IMR-90 (cell line): Measurements from ENCODE around the gene POM121L2. TPM values are rescaled to one million over a fixed set of nuclear protein-coding genes. Genes with fewer than 3 reads are reported as not detected.
A peak's percentile ranks its signal among the peaks of the same experiment; 100 is the strongest.

Experiments used
- ATAC-seq: fragments of 200-7000 bp; cut with Tn5 transposase; 2 replicates; pipeline ENCODE4 v1.9.1; 2020; ENCODE audit warnings: low read depth, mild to moderate bottlenecking, moderate library complexity
- BruUV-seq: library from RNA; stranded (reverse); fragments of 400-500 nt; replicated peaks from 2 replicates; lab custom pipeline; 2021; lab: Mats Ljungman, UMichigan
- CTCF ChIA-PET: fragments of 300-600 bp; formaldehyde crosslinking; extraction: SDS; loops from one replicate; lab custom pipeline; 2021; ENCODE audit warnings: antibody characterized with exemption; lab: Yijun Ruan, JAX
- POLR2A ChIA-PET: fragments of 300-600 bp; sonication (Branson Sonifier 250); formaldehyde crosslinking; loops from one replicate; lab custom pipeline; 2022; ENCODE audit warnings: antibody characterized with exemption; ENCODE audit not compliant: unreplicated experiment; lab: Charles Lee
- DNase-seq: peaks from one replicate; pipeline ENCODE4 v3.0.0; 2013
- H2AFZ ChIP-seq: replicated peaks from 2 replicates; pipeline ENCODE3; 2013; ENCODE audit warnings: low read length, mild to moderate bottlenecking; ENCODE audit not compliant: poor library complexity
- H2AK5ac ChIP-seq: 2 replicates; pipeline ENCODE4 v1.6.1; 2013; ENCODE audit warnings: low read depth, low read length, inconsistent platforms
- H2AK9ac ChIP-seq: replicated peaks from 2 replicates; pipeline ENCODE3; 2013; ENCODE audit warnings: mild to moderate bottlenecking, low read depth, low read length, moderate library complexity; ENCODE audit not compliant: poor library complexity
- H2BK120ac ChIP-seq: 2 replicates; pipeline ENCODE4 v1.6.1; 2013; ENCODE audit warnings: low read depth, low read length, inconsistent platforms
- H2BK15ac ChIP-seq: 3 replicates; pipeline ENCODE4 v1.6.1; 2013; ENCODE audit warnings: low read depth, low read length, inconsistent platforms
- H2BK20ac ChIP-seq: 2 replicates; pipeline ENCODE4 v1.6.1; 2013; ENCODE audit warnings: low read depth, mild to moderate bottlenecking, inconsistent platforms, low read length, moderate library complexity
- H2BK5ac ChIP-seq: 2 replicates; pipeline ENCODE4 v1.6.1; 2013; ENCODE audit warnings: mild to moderate bottlenecking, low read depth, low read length, inconsistent platforms; ENCODE audit not compliant: poor library complexity, severe bottlenecking
- H3K14ac ChIP-seq: replicated peaks from 2 replicates; pipeline ENCODE4 v1.6.1; 2013; ENCODE audit warnings: low read depth, low read length, inconsistent platforms
- H3K18ac ChIP-seq: 2 replicates; pipeline ENCODE4 v1.6.1; 2013; ENCODE audit warnings: low read depth, low read length, control low read depth
- H3K23ac ChIP-seq: 2 replicates; pipeline ENCODE4 v1.6.1; 2013; ENCODE audit warnings: low read depth, low read length, inconsistent platforms
- H3K27ac ChIP-seq: 2 replicates; pipeline ENCODE4 v1.5.1; 2013; ENCODE audit warnings: mild to moderate bottlenecking, control low read depth, low read length; ENCODE audit not compliant: insufficient read depth
- H3K27me3 ChIP-seq: 2 replicates; pipeline ENCODE4 v1.6.1; 2013; ENCODE audit warnings: low read length; ENCODE audit not compliant: control insufficient read depth, insufficient read depth
- H3K36me3 ChIP-seq: 2 replicates; pipeline ENCODE4 v1.6.1; 2013; ENCODE audit warnings: low read length, mixed read lengths; ENCODE audit not compliant: control insufficient read depth, insufficient read depth
- H3K4ac ChIP-seq: 2 replicates; pipeline ENCODE4 v1.6.1; 2013; ENCODE audit warnings: low read depth, low read length, inconsistent platforms
- H3K4me1 ChIP-seq: 2 replicates; pipeline ENCODE4 v1.6.1; 2013; ENCODE audit warnings: low read length, mixed read lengths; ENCODE audit not compliant: control insufficient read depth, insufficient read depth
- H3K4me2 ChIP-seq: 2 replicates; pipeline ENCODE4 v1.6.1; 2013; ENCODE audit warnings: low read depth, mild to moderate bottlenecking, control low read depth, low read length, moderate library complexity
- H3K4me3 ChIP-seq: 2 replicates; pipeline ENCODE4 v1.5.1; 2013; ENCODE audit warnings: low read depth, mild to moderate bottlenecking, control low read depth, low read length, moderate library complexity; ENCODE audit not compliant: insufficient read depth
- H3K56ac ChIP-seq: 2 replicates; pipeline ENCODE4 v1.6.1; 2013; ENCODE audit warnings: low read length, inconsistent platforms; ENCODE audit not compliant: insufficient read depth; ENCODE audit errors: extremely low read depth
- H3K79me1 ChIP-seq, 2 experiments: 2 replicates each; pipeline ENCODE4 v1.6.1; 2013; ENCODE audit warnings: low read length in 2 of 2, inconsistent platforms in 1 of 2, low read depth in 1 of 2
- H3K9ac ChIP-seq: 2 replicates; pipeline ENCODE4 v1.6.1; 2013; ENCODE audit warnings: low read depth, low read length, control low read depth
- H3K9me1 ChIP-seq: 2 replicates; pipeline ENCODE4 v1.6.1; 2013; ENCODE audit warnings: low read length, inconsistent platforms; ENCODE audit not compliant: insufficient read depth
- H3K9me3 ChIP-seq: 2 replicates; pipeline ENCODE4 v1.6.1; 2013; ENCODE audit warnings: low read length; ENCODE audit not compliant: control insufficient read depth, insufficient read depth
- H4K20me1 ChIP-seq: 2 replicates; pipeline ENCODE4 v1.6.1; 2013; ENCODE audit warnings: low read length, inconsistent platforms; ENCODE audit not compliant: insufficient read depth
- H4K5ac ChIP-seq: 2 replicates; pipeline ENCODE4 v1.6.1; 2013; ENCODE audit warnings: mild to moderate bottlenecking, low read depth, low read length, control low read depth
- H4K8ac ChIP-seq, 2 experiments: 2 replicates each; pipeline ENCODE4 v1.6.1; 2013; ENCODE audit warnings: low read depth in 2 of 2, low read length in 2 of 2, control low read depth in 1 of 2, inconsistent platforms in 1 of 2
- H4K91ac ChIP-seq: 2 replicates; pipeline ENCODE4 v1.6.1; 2013; ENCODE audit warnings: low read depth, low read length, inconsistent platforms; ENCODE audit not compliant: insufficient read depth
- FOS ChIP-seq: fragments of 150-350 bp; IDR thresholded peaks from 2 replicates; pipeline ENCODE4 v1.6.1; 2016; ENCODE audit warnings: low read depth, low read length
- RAD21 ChIP-seq: IDR thresholded peaks from 2 replicates; pipeline ENCODE4 v1.6.1; 2012; ENCODE audit warnings: low read length, improper control_type of control experiment
- WGBS, 2 experiments: methylation state at CpG; one replicate each; pipeline versions ENCODE4 v1.1.5 to v1.1.7; 2013; ENCODE audit warnings: missing lambda C conversion rate in 2 of 2; ENCODE audit not compliant: insufficient read length in 1 of 2; ENCODE audit errors: extremely low coverage in 2 of 2; 5-methylcytosine and 5-hydroxymethylcytosine counted together
- dilution Hi-C: fragments of 300-500 bp; cut with HindIII; formaldehyde crosslinking; loops from one replicate; pipeline ENCODE4 v1.14.3; 2018; ENCODE audit warnings: low sequenced_read_pairs; ENCODE audit not compliant: unreplicated experiment
- in situ Hi-C: fragments of 300-500 bp; cut with MboI; formaldehyde crosslinking; loops from 3 replicates; pipeline ENCODE4 v1.14.3; 2019; ENCODE audit warnings: low sequenced_read_pairs, inconsistent platforms, mixed read lengths
- intact Hi-C: fragments of 100-400 bp; cut with micrococcal nuclease; formaldehyde crosslinking; loops from 2 replicates; pipeline ENCODE4 v1.10.0; 2022
- polyA plus RNA-seq, 3 experiments: library from polyadenylated mRNA; depleted of rRNA; stranded (reverse); fragments of >200 nt; gene quantifications; 2 replicates each; pipeline ENCODE4 v1.2.3, GENCODE V29; 2012; ENCODE audit warnings: low replicate concordance in 1 of 3
- total RNA-seq: library from RNA; depleted of rRNA; stranded (reverse); fragments of >200 nt; gene quantifications from 2 replicates; pipeline ENCODE4 v1.2.3, GENCODE V29; 2012

Gene POM121L2
- total and polyA plus RNA-seq, 2 of the 4 experiments (the other 2 are of a cell fraction) = not detected

GRCh38 chr6:27295301-27296079 lies 16.6 kb downstream of the POM121L2 start:
- no peak overlapping the region for H3K14ac ChIP-seq
- no peak overlapping the region for H4K5ac ChIP-seq
- no peak overlapping the region for H3K4ac ChIP-seq
- H2BK5ac ChIP-seq = no peak overlapping the region
- no peaks in the 10 kb centered on the region for H3K9me3 ChIP-seq
- H3K9me1 ChIP-seq = no peaks in the 10 kb centered on the region
- peaks cover 9% of the 10 kb centered on the region for H3K27me3 ChIP-seq
- ChIA-PET CTCF (interaction anchor here (0.6 kb wide), 1 partner anchor 145 kb away, joined by 3 read pairs; no protein-coding TSS in a partner anchor), POLR2A (no interaction called here)
- in situ Hi-C loops = no loop called here
- H3K9ac ChIP-seq = no peak overlapping the region; the same call in 1 of the 2 replicates
- H3K27ac ChIP-seq = no peak overlapping the region
- H2BK15ac ChIP-seq = no peak overlapping the region
- peak overlapping the region; percentile 48 for H3K4me3 ChIP-seq
- dilution Hi-C loops = no loop called here
- no peak overlapping the region for H2AK9ac ChIP-seq
- no peaks in the 10 kb centered on the region for H3K4me1 ChIP-seq
- H2AK5ac ChIP-seq = no peak overlapping the region
- intact Hi-C loops = loop anchor here (1.0 to 10.0 kb wide), 5 partner anchors 58 to 599 kb away; partner anchors contain the start of gene ZNF184
- H3K79me1 ChIP-seq = no peaks in the 10 kb centered on the region
- H2BK20ac ChIP-seq = no peak overlapping the region
- H4K20me1 ChIP-seq = no peaks in the 10 kb centered on the region
- 3% methylated on average over 12 of the region's 20 CpGs; no CpG with 5 or more reads in 1 of the 2 experiments for WGBS, 2 experiments
- H4K91ac ChIP-seq = no peak overlapping the region
- H3K36me3 ChIP-seq = no peaks in the 10 kb centered on the region
- peak overlapping the region; percentile 96 for H3K4me2 ChIP-seq
- H3K18ac ChIP-seq = no peak overlapping the region
- no peak for TF ChIP-seq RAD21
- TF ChIP-seq FOS = peak; percentile 44; the same call in 1 of the 2 replicates
- ATAC-seq (peak; percentile 72), DNase-seq (peak; percentile 85)
- peak overlapping the region; percentile 11; the same call in 1 of the 2 replicates for H3K23ac ChIP-seq
- no peak overlapping the region for H3K56ac ChIP-seq
- BruUV-seq = no TSS peak
- no peak overlapping the region for H4K8ac ChIP-seq
- H2AFZ ChIP-seq = peak overlapping the region; percentile 92
- no peak overlapping the region for H2BK120ac ChIP-seq
